NT2/D1 (cell line): Measurements from ENCODE around the gene CNTFR.

Experiments used
- DNase-seq: peaks from one replicate; pipeline ENCODE4 v3.0.0-alpha.2; 2011; ENCODE audit warnings: low read depth, low spot score
- H3K27me3 ChIP-seq: 2 replicates; pipeline ENCODE4 v1.6.0; 2011; ENCODE audit warnings: mild to moderate bottlenecking; ENCODE audit not compliant: insufficient read length, insufficient read depth
- H3K36me3 ChIP-seq: 2 replicates; pipeline ENCODE4 v1.6.1; 2011; ENCODE audit warnings: mild to moderate bottlenecking, low read length, mixed read lengths; ENCODE audit not compliant: insufficient read depth, insufficient read length
- H3K4me1 ChIP-seq: 2 replicates; pipeline ENCODE4 v1.5.1; 2011; ENCODE audit not compliant: insufficient read depth, insufficient read length
- H3K4me3 ChIP-seq: 2 replicates; pipeline ENCODE4 v1.5.1; 2011; ENCODE audit warnings: low read depth; ENCODE audit not compliant: insufficient read length
- H3K9ac ChIP-seq: 2 replicates; pipeline ENCODE4 v1.6.0; 2011; ENCODE audit warnings: low read depth; ENCODE audit not compliant: insufficient read length
- H3K9me3 ChIP-seq: 2 replicates; pipeline ENCODE4 v1.5.1; 2011; ENCODE audit warnings: mild to moderate bottlenecking, low read length; ENCODE audit not compliant: insufficient read depth
- SUZ12 ChIP-seq: IDR thresholded peaks from 2 replicates; pipeline ENCODE4 v1.6.1; 2011; ENCODE audit not compliant: insufficient read length, insufficient read depth; ENCODE audit errors: extremely low read depth
- YY1 ChIP-seq: IDR thresholded peaks from 2 replicates; pipeline ENCODE4 v1.6.1; 2011; ENCODE audit not compliant: insufficient read length, insufficient read depth
- ZNF274 ChIP-seq: IDR thresholded peaks from 2 replicates; pipeline ENCODE4 v1.6.1; 2011; ENCODE audit warnings: mild to moderate bottlenecking, low read depth, low read length

CNTFR gene

GRCh38 chr9:34603610-34604231 lies 14.2 kb upstream of the CNTFR start:
- DNase-seq: peak; percentile 68
- Histone ChIP-seq H3K36me3 (no peaks in the 10 kb centered on the region), H3K4me1 (peaks cover 15% of the 10 kb centered on the region), H3K27me3 (no peaks in the 10 kb centered on the region), H3K9me3 (no peaks in the 10 kb centered on the region), H3K4me3 (no peak overlapping the region), H3K9ac (no peak overlapping the region)
- no peak for TF ChIP-seq YY1
- TF ChIP-seq ZNF274: no peak
- no peak for TF ChIP-seq SUZ12

DNA sequence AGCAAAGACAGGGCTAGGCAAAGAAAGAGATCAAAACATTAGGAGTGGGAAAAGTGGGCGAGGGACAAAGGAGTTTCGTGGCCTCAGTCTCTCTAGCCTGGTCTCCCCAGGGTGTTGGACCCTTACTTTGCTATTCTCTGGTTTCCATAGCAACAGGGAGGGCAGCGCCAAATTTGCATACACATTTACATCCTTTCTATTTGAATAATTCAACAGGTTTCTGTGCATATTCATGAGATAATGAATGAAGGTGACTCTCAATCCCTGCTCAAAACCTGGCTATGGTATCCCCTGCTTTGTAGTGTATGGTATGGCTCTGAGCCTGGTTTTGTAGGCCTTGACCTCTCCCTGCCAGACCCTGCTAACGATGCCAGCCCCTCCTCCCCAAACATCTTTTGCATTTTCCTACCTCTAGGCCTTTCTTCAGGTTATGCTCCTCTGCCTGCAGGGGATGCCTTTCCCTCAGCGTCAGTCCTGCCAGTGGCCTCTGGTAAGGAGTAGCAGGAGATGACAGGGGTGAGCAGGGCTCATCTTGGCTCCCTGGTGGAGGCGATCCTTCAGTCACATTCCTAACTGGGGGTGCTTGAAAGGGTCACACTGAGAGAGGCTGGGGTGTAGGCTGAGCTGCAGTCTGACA lies 12.5 kb upstream of the CNTFR start:
- no peak for TF ChIP-seq ZNF274
- no peak for TF ChIP-seq SUZ12
- no peak for TF ChIP-seq YY1
- H3K9me3 ChIP-seq: no peaks in the 10 kb centered on the region
- no peak for DNase-seq

GRCh38 chr9:34600908-34601307 lies 11.4 kb upstream of the CNTFR start:
- Histone ChIP-seq H3K4me1 (peaks cover 12% of the 10 kb centered on the region), H3K27me3 (no peaks in the 10 kb centered on the region), H3K9ac (no peak overlapping the region), H3K4me3 (no peak overlapping the region), H3K36me3 (no peaks in the 10 kb centered on the region), H3K9me3 (no peaks in the 10 kb centered on the region)
- TF ChIP-seq YY1 (no peak), SUZ12 (no peak), ZNF274 (no peak)
- DNase-seq: no peak

More for the DNA sequence above, 12.5 kb upstream of the CNTFR start:
- peaks cover 12% of the 10 kb centered on the region for H3K4me1 ChIP-seq
- no peaks in the 10 kb centered on the region for H3K27me3 ChIP-seq
- no peaks in the 10 kb centered on the region for H3K36me3 ChIP-seq
- no peak overlapping the region for H3K9ac ChIP-seq
- H3K4me3 ChIP-seq: no peak overlapping the region

- TF ChIP-seq SUZ12: no peak
- no peak for TF ChIP-seq ZNF274
- no peak for TF ChIP-seq YY1
- no peaks in the 10 kb centered on the region for H3K27me3 ChIP-seq
- H3K9me3 ChIP-seq: no peaks in the 10 kb centered on the region
- DNase-seq: no peak
- H3K4me3 ChIP-seq: no peak overlapping the region
- peaks cover 12% of the 10 kb centered on the region for H3K4me1 ChIP-seq
- no peak overlapping the region for H3K9ac ChIP-seq
- no peaks in the 10 kb centered on the region for H3K36me3 ChIP-seq
Observed at GRCh38 chr9:34599546-34599945, 10.0 kb upstream of the CNTFR start.

GRCh38 chr9:34594177-34594576 lies 4.7 kb upstream of the CNTFR start:
- Histone ChIP-seq H3K9ac (no peak overlapping the region), H3K9me3 (no peaks in the 10 kb centered on the region), H3K4me1 (peaks cover 23% of the 10 kb centered on the region), H3K36me3 (no peaks in the 10 kb centered on the region), H3K4me3 (no peak overlapping the region), H3K27me3 (peaks cover 42% of the 10 kb centered on the region)
- TF ChIP-seq SUZ12 (no peak), YY1 (no peak), ZNF274 (no peak)
- DNase-seq: no peak

GRCh38 chr9:34592895-34593601 lies 3.5 kb upstream of the CNTFR start:
- TF ChIP-seq ZNF274 (no peak), YY1 (no peak), SUZ12 (no peak)
- peak overlapping the region; percentile 53 for H3K9ac ChIP-seq
- peak overlapping the region; percentile 3 for H3K4me3 ChIP-seq
- DNase-seq: no peak
- no peaks in the 10 kb centered on the region for H3K36me3 ChIP-seq
- peaks cover 30% of the 10 kb centered on the region for H3K4me1 ChIP-seq
- peaks cover 54% of the 10 kb centered on the region for H3K27me3 ChIP-seq
- no peaks in the 10 kb centered on the region for H3K9me3 ChIP-seq
